OCI-LY1 (cell line): ENCODE measurements around the gene SELENOV.
A peak's percentile ranks its signal among the peaks of the same experiment; 100 is the strongest.

ENCODE experiments used
- H2AFZ ChIP-seq: fragments of 200-600 bp; sonication (generic), shearing (Covaris generic); 2 replicates; pipeline ENCODE4 v1.6.0; 2014; ENCODE audit warnings: antibody characterized with exemption, mild to moderate bottlenecking, low read length
- H3F3A ChIP-seq: fragments of 200-600 bp; sonication (generic), shearing (Covaris generic); 2 replicates; pipeline ENCODE4 v1.6.0; 2014; ENCODE audit warnings: mild to moderate bottlenecking, antibody characterized with exemption, low read length, moderate library complexity; ENCODE audit not compliant: insufficient read depth
- H3K27ac ChIP-seq: fragments of 200-600 bp; sonication (generic); 2 replicates; pipeline ENCODE4 v1.5.1; 2014; ENCODE audit warnings: low read length, mixed run types, mild to moderate bottlenecking, low read depth; ENCODE audit not compliant: poor library complexity, severe bottlenecking
- H3K27me3 ChIP-seq: fragments of 200-600 bp; sonication (generic); 2 replicates; pipeline ENCODE4 v1.6.0; 2014; ENCODE audit warnings: antibody characterized with exemption, mild to moderate bottlenecking, low read length, moderate library complexity; ENCODE audit not compliant: insufficient read depth
- H3K36me3 ChIP-seq: fragments of 200-600 bp; sonication (generic); 2 replicates; pipeline ENCODE4 v1.6.1; 2014; ENCODE audit warnings: mild to moderate bottlenecking, antibody characterized with exemption, low read length, moderate library complexity, mixed read lengths; ENCODE audit not compliant: insufficient read depth
- H3K4me1 ChIP-seq: fragments of 200-600 bp; sonication (generic); 2 replicates; pipeline ENCODE4 v1.5.1; 2014; ENCODE audit warnings: mild to moderate bottlenecking, low read length, moderate library complexity; ENCODE audit not compliant: insufficient read depth, severe bottlenecking
- H3K4me2 ChIP-seq: fragments of 200-600 bp; sonication (generic), shearing (Covaris generic); 2 replicates; pipeline ENCODE4 v1.6.1; 2014; ENCODE audit warnings: low read length
- H3K4me3 ChIP-seq: fragments of 200-600 bp; sonication (generic); 2 replicates; pipeline ENCODE4 v1.5.1; 2014; ENCODE audit warnings: low read length, low read depth, mild to moderate bottlenecking, mixed read lengths; ENCODE audit not compliant: poor library complexity, severe bottlenecking
- H3K79me2 ChIP-seq: fragments of 200-600 bp; shearing (Covaris generic); 2 replicates; pipeline ENCODE4 v1.6.1; 2016; ENCODE audit warnings: mixed run types, low read length, mixed read lengths; ENCODE audit not compliant: insufficient read depth
- H3K9ac ChIP-seq: fragments of 200-600 bp; sonication (generic), shearing (Covaris generic); 2 replicates; pipeline ENCODE4 v1.6.1; 2014; ENCODE audit warnings: mild to moderate bottlenecking, low read length, mixed read lengths
- H3K9me2 ChIP-seq: fragments of 200-600 bp; sonication (generic), shearing (Covaris generic); 2 replicates; pipeline ENCODE4 v1.6.1; 2014; ENCODE audit warnings: low read depth, mild to moderate bottlenecking, low read length, mixed read lengths
- H3K9me3 ChIP-seq: fragments of 200-600 bp; shearing (Covaris generic); 2 replicates; pipeline ENCODE4 v1.6.1; 2014; ENCODE audit warnings: low read length, mixed read lengths
- H4K20me1 ChIP-seq: fragments of 200-600 bp; sonication (generic), shearing (Covaris generic); 2 replicates; pipeline ENCODE4 v1.6.0; 2016; ENCODE audit warnings: mild to moderate bottlenecking, low read length; ENCODE audit not compliant: insufficient read depth
- CTCF ChIP-seq: fragments of 200-600 bp; sonication (generic), shearing (Covaris generic); IDR thresholded peaks from 2 replicates; pipeline ENCODE4 v1.5.1; 2017; ENCODE audit warnings: mild to moderate bottlenecking, antibody characterized with exemption, low read length, moderate library complexity, mixed read lengths
- EZH2 ChIP-seq: fragments of 200-600 bp; sonication (generic), shearing (Covaris generic); IDR thresholded peaks from 2 replicates; pipeline ENCODE4 v1.8.0; 2017; ENCODE audit warnings: borderline replicate concordance, mixed run types, mild to moderate bottlenecking, antibody characterized with exemption, low read length, moderate library complexity, mixed read lengths

Gene SELENOV

GRCh38 chr19:39480337-39481228 lies 34.4 kb upstream of the SELENOV start, which contains the start of gene TIMM50:
TIMM50 (plus strand) TSS chr19:39480838; CDS start chr19:39480854, 16 bp downstream.
- H4K20me1 ChIP-seq, result no peaks in the 10 kb centered on the region
- H3K9me3 ChIP-seq, result no peaks in the 10 kb centered on the region
- no peaks in the 10 kb centered on the region for H3K27me3 ChIP-seq
- no peaks in the 10 kb centered on the region for H3K9me2 ChIP-seq
- peak within 1 kb of the TSS; percentile 100 for H3K4me2 ChIP-seq
- no peak for TF ChIP-seq CTCF
- TF ChIP-seq EZH2, result no peak
- H3K4me3 ChIP-seq, result peak within 1 kb of the TSS; percentile 98
- H2AFZ ChIP-seq, result no peak within 1 kb of the TSS
- H3K36me3 ChIP-seq, result peaks cover 48% of the 10 kb centered on the region
- H3K4me1 ChIP-seq, result peaks cover 24% of the 10 kb centered on the region
- H3K27ac ChIP-seq, result peak within 1 kb of the TSS; percentile 78
- peaks cover 11% of the 10 kb centered on the region for H3K79me2 ChIP-seq
- H3K9ac ChIP-seq, result peak within 1 kb of the TSS; percentile 98
- peaks cover 4% of the 10 kb centered on the region; the same call in 1 of the 2 replicates for H3F3A ChIP-seq

- Histone ChIP-seq H4K20me1 (no peaks in the 10 kb centered on the region), H3K36me3 (peaks cover 48% of the 10 kb centered on the region), H3K9me2 (no peaks in the 10 kb centered on the region), H3K4me1 (peaks cover 24% of the 10 kb centered on the region), H2AFZ (no peak overlapping the region), H3F3A (peaks cover 4% of the 10 kb centered on the region; the same call in 1 of the 2 replicates), H3K9me3 (no peaks in the 10 kb centered on the region), H3K27ac (peak overlapping the region; percentile 40), H3K79me2 (peaks cover 11% of the 10 kb centered on the region), H3K4me3 (peak overlapping the region; percentile 98), H3K27me3 (no peaks in the 10 kb centered on the region), H3K4me2 (peak overlapping the region; percentile 100), H3K9ac (peak overlapping the region; percentile 98)
- TF ChIP-seq CTCF, result no peak
- TF ChIP-seq EZH2, result no peak
Measured at GRCh38 chr19:39481229-39481545, 33.8 kb upstream of the SELENOV start.

- Histone ChIP-seq H4K20me1 (no peaks in the 10 kb centered on the region), H3K4me3 (peak overlapping the region; percentile 98), H3K79me2 (peaks cover 11% of the 10 kb centered on the region), H2AFZ (no peak overlapping the region), H3K9me3 (no peaks in the 10 kb centered on the region), H3K4me2 (peak overlapping the region; percentile 100), H3K27ac (no peak overlapping the region), H3K27me3 (no peaks in the 10 kb centered on the region), H3F3A (peaks cover 4% of the 10 kb centered on the region; the same call in 1 of the 2 replicates), H3K4me1 (peaks cover 24% of the 10 kb centered on the region), H3K9ac (peak overlapping the region; percentile 98), H3K36me3 (peaks cover 48% of the 10 kb centered on the region), H3K9me2 (no peaks in the 10 kb centered on the region)
- TF ChIP-seq CTCF (no peak), EZH2 (no peak)
Measured at GRCh38 chr19:39481676-39482075, 33.3 kb upstream of the SELENOV start.
